WI38 (cell line): ENCODE results near the gene TOX2.

Source experiments
- H3K4me3 ChIP-seq: 2 replicates; pipeline ENCODE4 v1.5.1; 2011; ENCODE audit warnings: low read depth, mild to moderate bottlenecking, control low read depth, low read length
- CTCF ChIP-seq: IDR thresholded peaks from 2 replicates; pipeline ENCODE4 v1.5.1; 2012; ENCODE audit warnings: low read depth, mild to moderate bottlenecking, control low read depth, low read length

Gene TOX2

DNA sequence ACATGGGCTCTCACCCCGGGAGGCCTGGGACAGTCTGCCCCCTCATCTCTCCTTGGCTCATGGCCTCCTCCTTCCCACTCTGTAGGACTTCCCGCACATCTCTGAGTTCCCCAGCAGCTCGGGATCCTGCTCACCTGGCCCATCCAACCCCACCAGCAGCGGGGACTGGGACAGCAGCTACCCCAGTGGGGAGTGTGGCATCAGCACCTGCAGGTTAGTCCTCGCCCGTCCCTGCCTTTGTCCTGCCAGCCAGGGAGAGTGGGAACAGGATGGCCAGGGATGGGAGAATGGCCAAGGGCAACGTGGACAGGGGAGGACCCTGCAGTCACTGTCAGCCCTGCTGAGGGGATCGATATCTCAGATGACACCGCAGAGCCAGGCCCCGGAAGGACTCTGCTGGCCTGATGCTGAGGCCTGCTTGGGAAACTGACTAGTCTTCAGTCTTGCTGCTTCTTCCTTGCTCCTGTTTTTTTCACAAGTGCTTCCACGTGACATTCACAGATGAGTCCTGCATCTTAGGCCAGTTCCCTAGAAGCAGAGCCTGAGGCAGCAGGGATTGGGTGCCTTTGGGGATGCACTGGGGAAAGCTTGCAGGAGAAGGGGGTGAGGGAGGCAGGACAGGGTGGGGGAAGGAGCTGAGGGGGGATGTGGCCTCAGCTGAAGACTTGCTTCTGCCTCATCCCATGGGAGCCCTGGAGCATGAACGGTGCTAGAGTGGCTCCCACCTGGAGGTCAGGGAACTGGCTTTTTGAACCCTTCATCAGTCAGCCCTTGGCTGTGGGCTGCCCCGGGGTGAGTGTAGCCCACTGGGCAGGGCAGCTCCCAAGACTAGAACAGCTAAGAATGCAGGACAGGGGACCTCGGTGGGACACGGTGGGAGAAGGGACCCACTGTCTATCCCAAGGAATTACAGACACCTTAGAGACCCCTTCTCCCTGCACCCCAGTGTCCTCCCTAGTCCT is 152.3 kb downstream of the TOX2 start:
- TF ChIP-seq CTCF, result no peak
- no peak overlapping the region for H3K4me3 ChIP-seq

- no peak for TF ChIP-seq CTCF
- H3K4me3 ChIP-seq, result no peak overlapping the region
Measured at GRCh38 chr20:44067650-44068081, 153.0 kb downstream of the TOX2 start.

GRCh38 chr20:44068316-44069201 is 153.9 kb downstream of the TOX2 start:
- TF ChIP-seq CTCF, result no peak
- no peak overlapping the region for H3K4me3 ChIP-seq

- H3K4me3 ChIP-seq, result no peak overlapping the region
- no peak for TF ChIP-seq CTCF
Measured at GRCh38 chr20:44069203-44070011, 154.8 kb downstream of the TOX2 start.

DNA sequence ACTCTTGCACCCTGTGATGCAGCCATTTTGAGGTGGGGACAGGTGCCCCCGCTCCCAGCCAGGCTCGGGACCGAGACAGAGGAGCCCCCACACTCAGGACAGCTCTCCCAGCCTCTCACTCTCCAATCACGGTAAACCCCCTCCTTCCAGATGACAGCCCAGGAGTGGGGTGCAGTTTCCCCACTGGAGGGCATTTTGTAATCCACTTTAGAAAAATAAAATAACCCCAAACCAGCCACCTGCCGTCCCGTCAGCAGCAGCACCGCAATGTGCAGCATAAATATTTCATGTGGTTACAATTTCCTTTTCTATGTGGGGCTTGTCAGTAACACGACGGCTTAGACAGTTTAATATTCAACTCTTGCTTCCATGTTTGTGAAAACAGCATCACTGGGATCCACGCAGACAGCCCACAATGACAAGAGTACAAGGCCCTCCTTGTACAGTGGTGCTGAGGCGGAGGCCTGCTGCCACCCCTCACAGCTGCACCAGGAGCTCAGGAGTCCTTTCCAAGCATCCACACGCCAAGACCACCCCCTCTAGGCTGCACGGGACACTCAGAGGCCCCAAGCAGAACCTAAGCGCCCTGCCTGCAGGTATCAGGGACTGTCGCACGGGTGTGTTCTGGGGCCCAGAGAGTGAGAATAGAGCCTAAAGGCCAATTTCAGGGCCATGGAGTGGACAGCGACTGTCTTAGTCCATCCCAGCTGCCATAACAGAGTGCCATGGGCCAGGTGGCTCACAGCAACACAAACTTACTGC is 155.7 kb downstream of the TOX2 start:
- TF ChIP-seq CTCF, result no peak
- no peak overlapping the region for H3K4me3 ChIP-seq

- H3K4me3 ChIP-seq, result no peak overlapping the region
- no peak for TF ChIP-seq CTCF
Measured at GRCh38 chr20:44071057-44071456, 156.4 kb downstream of the TOX2 start.
